HG02642 (cell line): ENCODE measurements around the gene GPC6.

Experiments
- ATAC-seq: cut with Tn5 transposase; IDR thresholded peaks from one replicate; pipeline ENCODE4 v1.9.1; 2021; ENCODE audit warnings: mild to moderate bottlenecking; ENCODE audit not compliant: unreplicated experiment, poor library complexity

Gene GPC6

DNA sequence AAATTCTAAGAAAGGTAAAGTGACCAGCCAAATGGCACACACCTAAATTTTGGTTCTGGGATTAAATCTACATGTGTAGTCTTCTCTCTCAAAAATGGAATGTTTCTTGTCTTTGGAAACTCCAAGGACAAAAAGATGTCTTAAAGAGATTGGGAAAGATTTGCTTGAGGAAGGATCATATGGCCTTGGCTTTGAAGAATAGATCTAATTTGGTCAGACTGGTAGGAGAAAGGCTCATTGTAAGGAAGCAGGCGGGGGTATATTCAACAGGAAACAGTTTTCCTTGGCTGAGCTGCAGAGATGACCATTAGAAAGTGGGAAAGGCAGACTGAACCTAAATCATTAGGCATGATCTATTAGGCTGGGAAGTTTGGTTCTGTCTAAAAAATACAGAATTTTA is 887.6 kb downstream of the GPC6 start:
- ATAC-seq: no peak

DNA sequence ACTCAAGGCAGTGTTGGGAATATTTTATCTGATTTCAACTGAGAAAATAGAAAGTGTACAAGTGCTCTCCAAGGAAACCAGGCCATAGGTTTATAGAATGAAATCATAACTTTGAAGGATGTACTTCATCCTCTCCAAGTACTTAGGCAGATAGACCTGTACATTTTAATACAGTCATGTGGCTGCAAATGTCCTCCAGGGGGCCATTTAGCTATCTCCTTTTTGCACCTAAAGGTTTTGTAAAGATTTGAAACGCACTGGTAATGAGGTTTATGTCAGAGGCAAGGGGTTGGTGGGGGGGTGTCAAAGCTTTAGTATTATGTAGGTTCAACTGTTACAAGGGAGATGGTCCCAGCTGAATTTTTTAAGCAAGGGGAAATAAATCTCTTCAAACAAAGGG is 888.4 kb downstream of the GPC6 start:
- no peak for ATAC-seq

DNA sequence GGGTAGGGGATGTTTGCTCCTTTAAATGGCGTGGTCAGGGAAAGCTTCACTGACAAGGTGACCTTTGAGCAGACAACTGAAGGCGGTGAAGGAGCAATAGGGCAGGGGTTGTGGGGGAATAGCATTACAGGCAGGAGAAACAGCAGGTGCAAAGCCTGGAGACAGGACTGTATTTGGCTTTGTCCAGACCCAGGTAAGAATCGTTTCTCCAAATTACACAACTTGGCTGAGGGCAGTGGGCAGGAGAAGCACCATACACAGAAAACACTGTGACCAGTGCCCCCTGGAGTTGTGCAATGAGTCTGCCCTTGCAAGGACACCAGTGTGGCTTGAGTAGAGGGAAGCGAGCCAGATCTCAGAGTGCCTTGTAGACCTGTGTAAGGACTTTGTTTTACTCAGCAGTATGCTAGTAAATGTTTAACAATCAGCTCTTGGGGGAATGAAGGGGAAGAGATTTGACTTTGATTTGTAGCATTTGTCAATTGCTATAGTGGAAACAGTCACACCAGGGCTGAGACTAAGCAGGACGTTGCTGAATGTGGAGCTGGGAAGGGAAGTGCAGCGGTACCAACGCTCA is 892.8 kb downstream of the GPC6 start:
- ATAC-seq: no peak

DNA sequence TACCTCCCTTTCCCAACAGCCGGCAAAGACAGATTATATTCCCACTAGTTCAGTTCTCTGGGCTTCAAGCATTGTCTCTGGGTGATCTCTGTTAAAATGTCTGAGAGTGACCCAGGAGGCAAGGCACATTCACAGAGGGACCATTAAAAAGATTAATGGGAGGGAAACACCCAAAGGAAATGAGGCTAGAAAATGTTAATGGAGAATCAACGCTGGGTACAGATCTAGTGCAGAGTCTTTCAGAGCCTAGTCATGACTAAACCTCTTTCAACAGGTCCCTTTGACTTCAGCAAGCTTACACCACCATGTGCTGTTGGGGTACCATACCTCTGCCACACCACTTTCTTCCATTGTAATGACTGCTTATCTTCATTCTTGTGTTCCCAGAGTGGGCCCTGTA is 894.3 kb downstream of the GPC6 start:
- ATAC-seq: no peak

DNA sequence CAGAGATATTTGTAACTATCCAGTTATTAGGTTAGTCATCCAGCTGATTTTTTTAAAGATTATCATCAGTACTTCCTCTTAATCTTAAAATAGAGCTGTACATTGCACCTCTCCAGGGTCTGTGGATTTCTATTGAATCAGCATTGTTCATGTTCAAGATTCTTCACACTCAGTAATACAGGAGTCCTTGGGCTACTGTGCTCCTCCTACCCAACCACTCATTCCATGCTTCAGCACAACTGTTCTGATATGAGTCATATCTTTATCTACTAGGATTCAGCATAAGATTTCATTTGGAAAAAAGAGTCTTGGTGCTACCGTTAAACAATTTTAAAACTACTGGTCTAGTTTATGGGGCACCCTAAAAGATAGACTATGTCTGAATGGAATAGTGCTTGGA is 895.1 kb downstream of the GPC6 start:
- no peak for ATAC-seq

DNA sequence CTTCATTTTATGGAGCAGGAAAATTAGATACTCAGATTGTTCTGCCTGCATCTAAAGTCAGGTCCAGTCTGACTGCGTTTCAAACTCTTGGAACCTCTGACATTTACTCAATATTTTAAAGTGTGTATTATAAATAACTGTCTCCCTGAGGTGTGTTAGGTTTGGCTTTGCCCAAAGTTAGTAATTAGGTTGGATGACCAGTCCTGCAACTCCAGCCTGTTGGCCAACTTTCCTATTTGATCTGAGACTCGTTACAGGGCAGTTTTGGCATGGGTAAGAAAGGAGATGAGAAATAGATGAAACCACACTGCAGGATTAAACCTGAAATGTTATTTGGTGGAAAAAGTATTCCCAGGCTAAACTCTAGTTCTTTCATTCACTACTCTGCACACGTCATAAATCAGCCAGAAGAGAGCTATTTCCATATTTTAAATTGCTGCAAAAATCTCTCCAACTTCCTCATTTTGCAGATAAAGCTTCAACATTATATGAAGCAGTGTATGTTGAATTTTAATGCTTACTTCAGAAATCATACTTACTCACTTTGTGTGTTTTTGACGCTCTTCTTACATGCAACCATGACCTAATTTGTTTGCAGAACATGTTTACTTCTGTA is 895.8 kb downstream of the GPC6 start:
- no peak for ATAC-seq

DNA sequence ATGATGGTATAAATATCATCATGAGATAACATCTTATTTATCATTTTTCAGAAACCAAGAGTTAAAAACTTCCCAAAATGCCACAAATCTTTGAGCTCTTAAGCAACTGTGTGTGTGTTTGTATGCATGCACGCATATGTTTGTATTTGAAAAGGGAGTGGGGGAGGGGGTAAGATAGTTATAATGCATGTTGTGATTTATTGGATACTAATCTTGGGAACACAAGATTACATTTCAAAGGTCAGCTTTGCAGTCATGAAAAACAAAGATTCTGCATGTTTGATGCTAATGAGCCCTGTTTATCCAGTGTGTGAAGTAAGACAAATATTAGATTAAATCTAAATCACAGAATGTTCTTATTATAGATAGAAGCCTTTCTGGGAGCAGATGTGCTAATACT is 897.0 kb downstream of the GPC6 start:
- no peak for ATAC-seq

DNA sequence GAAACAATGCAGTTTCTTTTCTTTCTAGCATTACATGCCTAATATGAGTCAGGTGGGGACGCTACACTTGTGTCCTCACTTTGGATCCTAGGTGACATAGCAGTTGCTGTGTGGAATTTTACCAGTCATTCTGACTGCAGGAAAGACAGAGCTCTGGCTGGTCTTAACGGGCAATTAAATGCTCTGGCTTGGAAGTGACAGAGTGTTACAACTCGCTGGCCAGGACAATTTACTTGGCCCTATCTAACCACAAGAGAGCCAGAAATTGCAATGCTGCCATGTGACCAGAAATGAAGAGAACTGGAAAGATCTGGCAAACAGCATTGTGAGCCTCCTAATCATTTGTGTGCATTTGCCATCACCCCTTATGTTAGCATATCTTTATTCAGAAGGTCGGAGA is 901.8 kb downstream of the GPC6 start:
- ATAC-seq: no peak

DNA sequence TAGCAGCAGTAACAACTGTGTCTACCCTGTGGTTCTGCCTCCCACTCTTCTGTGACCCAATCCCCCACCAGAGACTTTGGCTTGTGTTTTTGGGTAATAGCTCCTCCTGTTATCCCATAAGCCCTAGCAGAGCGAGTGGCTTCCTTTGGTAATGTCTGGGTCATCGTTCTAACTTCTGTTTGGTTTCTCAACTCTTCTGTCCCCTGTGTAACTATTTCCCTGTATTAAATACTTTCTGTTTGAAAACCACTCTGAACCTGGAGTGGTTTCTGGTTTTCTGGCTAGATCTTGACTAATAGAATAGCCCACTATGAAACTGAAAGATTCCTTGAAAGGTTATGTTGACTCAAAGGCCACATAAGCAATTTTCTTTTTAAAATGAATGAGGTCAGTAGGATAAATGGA is 902.9 kb downstream of the GPC6 start:
- no peak for ATAC-seq

DNA sequence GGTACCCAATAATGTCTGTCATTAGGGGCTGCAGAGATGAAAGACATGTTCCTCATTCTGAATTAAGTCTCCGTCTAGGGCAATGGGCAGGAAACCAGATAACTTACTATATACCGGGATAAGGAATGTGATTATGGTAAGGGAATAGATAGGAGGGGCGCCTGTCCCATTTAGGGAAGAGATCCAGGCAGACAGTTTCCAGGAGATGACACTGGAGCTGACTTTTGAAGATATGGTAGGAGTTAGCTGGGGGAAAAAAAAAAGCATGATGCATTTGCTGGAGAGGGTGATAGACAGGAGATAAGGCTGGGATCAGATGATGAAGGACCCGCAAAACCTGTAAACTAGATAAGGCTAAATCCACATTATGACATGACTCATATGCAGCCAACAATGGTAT is 912.2 kb downstream of the GPC6 start:
- no peak for ATAC-seq

DNA sequence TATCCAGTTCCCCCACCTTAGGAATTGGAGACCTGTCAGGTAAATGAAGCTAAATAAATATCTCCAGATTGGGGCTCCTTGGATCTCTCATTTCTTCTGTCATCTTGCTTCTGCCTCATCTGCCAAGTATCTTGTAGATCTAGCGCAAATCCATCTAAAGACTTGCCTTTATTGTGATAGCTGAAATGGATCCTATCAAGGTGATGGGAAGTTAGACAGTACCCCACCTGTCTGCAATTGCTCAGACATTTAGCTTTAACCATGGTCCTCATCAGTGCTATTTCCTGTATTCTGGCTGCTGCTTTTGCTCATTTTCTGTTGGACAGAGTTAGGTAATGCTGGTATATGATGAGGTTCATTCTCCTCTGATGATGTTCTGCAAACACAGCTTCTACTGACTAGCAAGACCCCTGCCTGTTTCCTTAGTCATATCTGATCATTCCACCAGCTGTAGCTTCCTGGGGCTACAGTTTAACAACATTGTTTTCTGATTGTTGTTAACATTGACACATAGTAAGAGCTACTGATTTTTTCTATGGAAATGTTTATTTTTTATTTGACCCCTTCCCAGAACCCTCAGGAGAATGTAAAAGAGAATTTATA is 912.9 kb downstream of the GPC6 start:
- no peak for ATAC-seq

DNA sequence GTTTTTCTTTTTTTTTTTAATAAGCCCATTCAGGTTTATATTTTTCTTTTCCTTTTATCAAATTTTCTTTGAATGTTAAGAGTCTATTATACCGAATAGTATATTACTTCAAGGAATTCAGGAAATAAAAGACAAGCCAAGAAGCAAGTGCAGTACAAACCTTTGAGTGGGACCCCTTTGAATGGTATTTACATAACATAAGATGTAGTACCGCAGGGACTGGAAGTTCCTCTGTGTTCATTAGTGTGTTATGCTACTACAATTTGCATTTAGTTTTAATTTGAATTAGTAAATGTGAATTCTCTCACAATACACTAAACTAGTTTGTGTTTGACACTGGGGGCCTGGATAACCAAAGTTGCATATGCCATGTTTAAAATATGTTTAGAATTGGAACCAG is 913.4 kb downstream of the GPC6 start:
- no peak for ATAC-seq

DNA sequence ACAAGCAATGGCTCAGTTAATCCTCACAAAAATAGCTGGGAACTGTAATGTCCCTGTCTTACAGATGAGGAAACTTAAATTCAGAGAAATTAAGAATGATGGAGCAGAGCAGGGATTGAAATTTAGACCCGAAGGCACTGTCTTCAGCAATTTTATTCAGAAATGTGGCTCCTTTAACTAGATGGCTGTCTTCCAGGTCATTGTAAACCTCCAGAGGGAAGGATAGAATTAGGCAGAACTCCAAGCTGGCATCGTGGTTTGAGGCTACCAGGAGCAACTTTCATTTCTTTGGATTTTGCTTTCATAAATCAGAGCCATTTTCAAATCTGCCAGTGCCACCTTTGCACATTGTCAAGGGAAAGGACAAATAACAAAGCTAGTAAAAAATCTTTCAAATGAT is 913.9 kb downstream of the GPC6 start:
- no peak for ATAC-seq

DNA sequence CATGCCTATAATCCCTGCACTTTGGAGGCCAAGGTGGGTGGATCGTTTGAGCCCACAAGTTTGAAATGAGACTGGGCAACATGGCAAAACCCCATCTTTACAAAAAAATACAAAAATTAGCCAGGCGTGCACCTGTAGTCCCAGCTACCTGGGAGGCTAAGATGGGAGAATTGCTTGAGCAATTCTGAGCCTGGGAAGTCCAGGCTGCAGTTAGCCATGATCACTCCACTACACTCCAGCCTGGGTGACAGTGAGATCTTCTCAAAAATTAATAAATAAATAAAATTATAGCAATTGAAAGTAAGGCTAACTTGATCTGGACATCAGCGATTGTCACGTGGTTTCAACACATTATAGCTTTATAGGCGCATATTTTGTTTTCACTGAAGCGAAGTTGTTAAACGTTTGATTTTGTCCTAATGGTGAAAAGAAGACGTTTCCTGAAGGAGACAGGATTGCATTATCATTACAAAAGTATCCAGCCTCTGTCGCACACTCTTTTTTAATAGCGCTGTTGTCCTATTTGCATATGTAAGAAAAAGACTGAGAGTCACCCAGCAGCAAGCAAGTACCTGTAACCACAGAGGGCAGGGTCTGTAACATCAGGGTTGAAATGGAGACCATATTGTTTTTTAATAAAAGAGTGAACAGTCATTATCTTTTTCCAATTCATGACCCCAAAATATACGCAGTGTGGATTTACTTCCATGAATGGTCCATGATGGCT is 917.2 kb downstream of the GPC6 start:
- no peak for ATAC-seq

DNA sequence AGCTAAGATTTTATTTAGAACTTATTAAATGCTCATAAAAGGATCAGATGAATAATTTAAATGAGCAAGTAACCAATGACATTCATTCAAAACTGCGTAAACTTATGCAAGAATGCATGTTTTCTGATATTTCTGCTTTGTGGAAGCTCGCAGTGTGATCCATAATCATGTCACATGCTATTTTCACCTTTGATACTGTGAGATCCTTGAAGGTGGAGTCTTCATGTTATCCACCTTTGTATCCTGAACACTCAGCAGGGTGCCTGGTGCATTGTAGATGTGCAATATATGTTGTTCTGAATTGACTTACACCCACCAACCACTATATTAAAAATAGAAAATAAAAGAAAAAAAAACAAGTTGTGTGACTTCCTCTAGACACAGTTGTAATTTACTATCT is 919.4 kb downstream of the GPC6 start:
- ATAC-seq: no peak

DNA sequence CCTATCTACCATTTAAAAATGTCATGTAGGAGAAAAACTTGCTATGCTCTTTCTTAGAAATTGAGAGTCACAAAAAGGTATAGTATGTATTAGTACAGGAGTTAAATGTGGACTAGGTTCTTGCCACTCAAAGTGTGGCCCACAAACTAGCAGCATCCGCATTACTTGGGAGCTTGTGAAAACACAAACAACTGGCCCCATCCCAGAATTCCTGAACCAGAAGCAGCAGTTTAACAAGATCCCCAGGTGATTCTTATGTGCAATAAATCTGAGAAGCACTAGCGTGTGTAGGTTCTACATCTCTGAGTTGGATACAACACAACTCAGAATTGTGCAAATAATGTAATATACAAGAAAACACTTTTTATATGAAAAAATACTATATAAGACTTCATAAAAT is 927.0 kb downstream of the GPC6 start:
- ATAC-seq: no peak

DNA sequence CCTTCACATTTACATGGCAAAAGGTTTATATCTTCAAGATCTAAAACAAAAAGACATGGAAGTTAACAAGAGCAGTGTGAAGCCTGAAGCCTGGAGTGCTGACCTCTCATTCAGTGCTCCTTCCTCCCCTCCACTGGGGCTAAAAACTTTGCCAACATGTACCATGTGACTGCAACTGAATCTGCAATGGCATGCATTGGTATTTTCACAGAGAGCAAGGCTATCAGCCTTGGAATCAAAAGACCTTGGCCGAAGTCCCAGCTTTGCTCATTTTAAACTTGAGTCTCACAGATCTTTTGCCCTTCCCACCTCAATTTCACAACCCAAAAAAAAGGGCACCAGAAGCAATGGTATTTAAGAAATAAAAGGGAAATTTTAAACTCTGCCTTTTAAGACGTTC is 927.8 kb downstream of the GPC6 start:
- no peak for ATAC-seq

DNA sequence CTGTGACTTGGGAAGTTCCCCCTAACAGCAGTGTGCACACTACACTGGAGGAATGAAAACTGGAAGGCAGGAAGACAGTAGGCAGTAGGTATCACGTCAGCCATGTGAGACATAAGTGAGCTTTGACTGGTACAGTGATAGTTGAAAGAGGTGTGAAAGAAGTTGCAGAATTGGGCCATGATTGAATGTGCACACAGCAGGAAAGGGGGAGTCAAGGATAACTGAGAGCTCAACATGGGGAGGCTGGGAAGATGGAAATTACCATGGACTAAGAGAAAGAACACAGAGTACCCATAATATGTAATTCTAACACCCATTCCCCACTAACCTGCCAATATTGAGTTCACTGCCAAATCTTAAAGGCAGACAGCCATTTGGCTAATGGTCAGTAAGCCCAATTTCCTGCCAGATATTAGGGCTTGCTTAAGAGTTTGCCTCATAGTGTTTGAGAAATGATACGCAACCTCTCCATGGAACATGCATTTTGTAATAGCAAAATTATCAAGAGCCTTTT is 931.2 kb downstream of the GPC6 start:
- ATAC-seq: no peak

DNA sequence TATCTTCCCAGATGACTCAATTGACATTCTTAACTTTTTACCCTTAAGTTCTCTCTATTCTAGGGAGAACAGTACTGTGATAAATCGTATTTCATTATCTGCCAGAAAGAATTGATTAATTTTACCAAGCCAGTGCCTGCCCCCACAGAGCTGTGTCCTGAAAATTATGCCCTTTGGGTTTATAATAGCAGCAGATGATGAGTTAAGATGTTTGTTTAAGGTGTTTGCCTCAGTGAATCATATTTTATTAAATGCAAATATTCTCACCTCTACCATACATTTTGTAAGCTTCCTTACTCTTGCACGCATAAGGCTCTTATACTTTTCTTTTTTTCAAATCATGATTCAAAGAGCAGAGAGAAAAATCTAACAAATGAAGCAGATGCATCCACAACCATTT is 934.3 kb downstream of the GPC6 start:
- no peak for ATAC-seq

DNA sequence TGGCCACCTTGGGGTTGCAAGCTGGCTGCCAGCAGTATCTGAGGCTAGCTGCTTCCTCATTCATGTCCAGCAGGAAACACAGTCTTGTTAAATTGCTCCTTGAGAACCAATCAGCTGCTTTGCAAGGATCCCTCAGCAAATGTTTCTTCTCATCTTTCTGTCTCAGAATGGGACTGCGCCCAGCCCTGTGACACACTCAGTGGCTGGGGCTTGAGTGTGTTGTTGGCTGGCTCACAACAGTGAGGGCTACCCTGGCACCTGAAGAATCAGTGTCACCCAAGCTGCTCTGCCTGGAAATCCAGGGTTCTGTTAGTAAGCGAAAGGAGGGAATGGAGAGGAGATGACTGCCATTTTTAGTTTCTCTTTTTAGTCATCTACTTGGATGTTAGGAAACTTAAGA is 935.7 kb downstream of the GPC6 start:
- no peak for ATAC-seq

DNA sequence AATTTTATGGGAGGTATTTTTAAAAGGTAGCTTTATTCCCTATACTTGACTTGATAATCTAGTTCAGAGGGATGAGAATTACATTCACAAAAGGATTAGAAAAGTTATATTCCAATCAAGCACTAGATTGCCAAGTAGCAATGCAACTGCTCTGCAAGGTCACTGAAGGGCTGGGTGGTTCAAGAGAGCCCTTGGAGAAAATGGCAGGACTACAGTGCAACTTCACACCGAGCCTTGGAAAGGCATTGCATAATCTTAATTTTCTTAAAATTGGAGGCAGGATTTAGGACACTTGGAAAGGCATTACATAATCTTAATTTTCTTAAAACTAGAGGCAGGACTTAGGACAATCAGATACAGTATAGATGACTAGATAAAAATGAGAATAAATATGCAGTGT is 936.9 kb downstream of the GPC6 start:
- ATAC-seq: no peak
